Measurements from ENCODE around the gene CMTM7.

The CMTM7 gene

GRCh38 chr3:32404714-32405113, 13.1 kb downstream of the CMTM7 start:
- no CpG with 5 or more reads among the region's 1 CpG for WGBS (ENCODE audit: extremely low coverage, insufficient coverage, insufficient read length)
- DNase-seq, result no peak
- Histone ChIP-seq H3K79me2 (ENCODE audit: control insufficient read depth, insufficient read depth, low read length, poor library complexity) (peaks cover 2% of the 10 kb centered on the region), H3K27me3 (ENCODE audit: insufficient read depth, low read length) (no peaks in the 10 kb centered on the region), H3K4me3 (ENCODE audit: low read depth, low read length) (no peak overlapping the region), H3K36me3 (ENCODE audit: control insufficient read depth in 1 of 2, insufficient read depth in 2 of 2, low read length in 2 of 2) (no peaks in the 10 kb centered on the region), H3K18ac (ENCODE audit: low read length) (no peak overlapping the region), H3K23ac (ENCODE audit: low read length) (no peak overlapping the region), H4K8ac (ENCODE audit: low read depth, low read length) (no peak overlapping the region), H3K79me1 (ENCODE audit: low read length) (peaks cover 10% of the 10 kb centered on the region), H3K27ac (ENCODE audit: low read depth, low read length) (no peak overlapping the region), H2BK12ac (ENCODE audit: low read length) (no peak overlapping the region), H3K9ac (ENCODE audit: low read length) (no peak overlapping the region), H4K12ac (ENCODE audit: low read depth, low read length) (no peak overlapping the region), H3K4ac (ENCODE audit: low read depth, low read length) (no peak overlapping the region), H3K14ac (ENCODE audit: low read length) (no peak overlapping the region), H2BK120ac (ENCODE audit: insufficient read depth, low read length, poor library complexity) (no peak overlapping the region), H3K4me1 (ENCODE audit: control insufficient read depth in 1 of 2, insufficient read depth in 2 of 2, low read length in 2 of 2) (peaks cover 2 to 3% of the 10 kb centered on the region in 2 experiments), H3K4me2 (ENCODE audit: low read length) (no peak overlapping the region), H4K91ac (ENCODE audit: low read depth, low read length) (no peak overlapping the region), H2BK5ac (ENCODE audit: low read depth, low read length, poor library complexity) (no peak overlapping the region), H3K9me3 (ENCODE audit: insufficient read depth, low read depth, low read length) (no peaks in the 10 kb centered on the region), H2AFZ (ENCODE audit: insufficient read depth, low read length, poor library complexity) (no peak overlapping the region), H2AK5ac (ENCODE audit: low read length) (no peak overlapping the region)

- no peak overlapping the region for H3K4ac ChIP-seq (ENCODE audit: low read depth, low read length)
- no peak for DNase-seq
- H3K9me3 ChIP-seq (ENCODE audit: insufficient read depth, low read depth, low read length), result no peaks in the 10 kb centered on the region
- no peak overlapping the region for H2BK5ac ChIP-seq (ENCODE audit: low read depth, low read length, poor library complexity)
- no peak overlapping the region for H3K4me3 ChIP-seq (ENCODE audit: low read depth, low read length)
- no peak overlapping the region for H2BK120ac ChIP-seq (ENCODE audit: insufficient read depth, low read length, poor library complexity)
- H3K9ac ChIP-seq (ENCODE audit: low read length), result no peak overlapping the region
- H3K4me2 ChIP-seq (ENCODE audit: low read length), result no peak overlapping the region
- H4K8ac ChIP-seq (ENCODE audit: low read depth, low read length), result no peak overlapping the region
- WGBS (ENCODE audit: extremely low coverage, insufficient coverage, insufficient read length), result no CpG with 5 or more reads among the region's 2 CpGs
- H4K91ac ChIP-seq (ENCODE audit: low read depth, low read length), result no peak overlapping the region
- H3K27ac ChIP-seq (ENCODE audit: low read depth, low read length), result no peak overlapping the region
- H3K14ac ChIP-seq (ENCODE audit: low read length), result no peak overlapping the region
- no peak overlapping the region for H3K18ac ChIP-seq (ENCODE audit: low read length)
- no peak overlapping the region for H3K23ac ChIP-seq (ENCODE audit: low read length)
- no peak overlapping the region for H2AK5ac ChIP-seq (ENCODE audit: low read length)
- no peaks in the 10 kb centered on the region for H3K27me3 ChIP-seq (ENCODE audit: insufficient read depth, low read length)
- H4K12ac ChIP-seq (ENCODE audit: low read depth, low read length), result no peak overlapping the region
- peaks cover 10% of the 10 kb centered on the region for H3K79me1 ChIP-seq (ENCODE audit: low read length)
- H2AFZ ChIP-seq (ENCODE audit: insufficient read depth, low read length, poor library complexity), result no peak overlapping the region
- no peaks in the 10 kb centered on the region for H3K36me3 ChIP-seq (ENCODE audit: control insufficient read depth in 1 of 2, insufficient read depth in 2 of 2, low read length in 2 of 2)
- peaks cover 2% of the 10 kb centered on the region for H3K79me2 ChIP-seq (ENCODE audit: control insufficient read depth, insufficient read depth, low read length, poor library complexity)
- peaks cover 2 to 3% of the 10 kb centered on the region in 2 experiments for H3K4me1 ChIP-seq (ENCODE audit: control insufficient read depth in 1 of 2, insufficient read depth in 2 of 2, low read length in 2 of 2)
- H2BK12ac ChIP-seq (ENCODE audit: low read length), result no peak overlapping the region
Measured at GRCh38 chr3:32405155-32405554, 13.5 kb downstream of the CMTM7 start.

DNA sequence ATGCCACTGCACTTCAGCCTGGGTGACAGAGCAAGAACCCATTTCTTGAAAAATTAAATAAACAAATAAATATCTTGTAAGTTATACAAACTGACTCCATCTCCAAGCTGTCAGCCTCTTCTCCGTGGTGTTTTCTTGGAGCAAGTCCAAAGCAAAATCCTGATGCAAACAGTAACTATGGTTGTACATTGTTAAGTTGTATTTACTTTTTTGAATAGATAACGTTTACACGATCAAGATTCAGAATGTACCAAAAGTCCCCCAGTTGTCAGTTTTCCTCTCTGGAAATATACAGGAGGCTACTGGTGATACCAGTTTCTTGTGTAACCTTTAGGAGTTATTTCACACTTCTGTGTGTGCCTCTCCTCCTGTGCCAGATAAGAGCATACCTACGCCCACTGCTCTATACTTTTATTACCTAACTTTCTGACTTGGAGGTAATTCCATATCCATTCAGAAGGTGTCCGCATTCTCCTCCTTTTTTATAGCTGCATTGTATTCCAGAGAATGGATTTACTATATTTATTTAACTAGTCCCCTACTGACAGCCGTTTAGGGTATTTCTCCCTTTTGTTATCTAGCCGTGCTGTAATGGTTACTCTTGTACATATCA, 14.2 kb downstream of the CMTM7 start:
- peaks cover 2% of the 10 kb centered on the region for H3K79me2 ChIP-seq (ENCODE audit: control insufficient read depth, insufficient read depth, low read length, poor library complexity)
- no peaks in the 10 kb centered on the region for H3K9me3 ChIP-seq (ENCODE audit: insufficient read depth, low read depth, low read length)
- H3K4ac ChIP-seq (ENCODE audit: low read depth, low read length), result no peak overlapping the region
- no peak overlapping the region for H2BK5ac ChIP-seq (ENCODE audit: low read depth, low read length, poor library complexity)
- no peak overlapping the region for H3K14ac ChIP-seq (ENCODE audit: low read length)
- H2BK12ac ChIP-seq (ENCODE audit: low read length), result no peak overlapping the region
- no peak overlapping the region for H3K23ac ChIP-seq (ENCODE audit: low read length)
- no peak overlapping the region for H3K4me2 ChIP-seq (ENCODE audit: low read length)
- H3K4me3 ChIP-seq (ENCODE audit: low read depth, low read length), result no peak overlapping the region
- no peak overlapping the region for H4K12ac ChIP-seq (ENCODE audit: low read depth, low read length)
- peaks cover 6 to 8% of the 10 kb centered on the region in 2 experiments for H3K4me1 ChIP-seq (ENCODE audit: control insufficient read depth in 1 of 2, insufficient read depth in 2 of 2, low read length in 2 of 2)
- DNase-seq, result peak; percentile 23 to 66
- no CpG with 5 or more reads among the region's 7 CpGs for WGBS (ENCODE audit: extremely low coverage, insufficient coverage, insufficient read length)
- H3K9ac ChIP-seq (ENCODE audit: low read length), result no peak overlapping the region
- no peak overlapping the region for H4K91ac ChIP-seq (ENCODE audit: low read depth, low read length)
- no peak overlapping the region for H3K18ac ChIP-seq (ENCODE audit: low read length)
- H3K27me3 ChIP-seq (ENCODE audit: insufficient read depth, low read length), result no peaks in the 10 kb centered on the region
- no peaks in the 10 kb centered on the region for H3K36me3 ChIP-seq (ENCODE audit: control insufficient read depth in 1 of 2, insufficient read depth in 2 of 2, low read length in 2 of 2)
- no peak overlapping the region for H3K27ac ChIP-seq (ENCODE audit: low read depth, low read length)
- no peak overlapping the region for H2AK5ac ChIP-seq (ENCODE audit: low read length)
- no peak overlapping the region for H2AFZ ChIP-seq (ENCODE audit: insufficient read depth, low read length, poor library complexity)
- no peak overlapping the region for H2BK120ac ChIP-seq (ENCODE audit: insufficient read depth, low read length, poor library complexity)
- no peak overlapping the region for H4K8ac ChIP-seq (ENCODE audit: low read depth, low read length)
- H3K79me1 ChIP-seq (ENCODE audit: low read length), result peaks cover 10% of the 10 kb centered on the region

DNA sequence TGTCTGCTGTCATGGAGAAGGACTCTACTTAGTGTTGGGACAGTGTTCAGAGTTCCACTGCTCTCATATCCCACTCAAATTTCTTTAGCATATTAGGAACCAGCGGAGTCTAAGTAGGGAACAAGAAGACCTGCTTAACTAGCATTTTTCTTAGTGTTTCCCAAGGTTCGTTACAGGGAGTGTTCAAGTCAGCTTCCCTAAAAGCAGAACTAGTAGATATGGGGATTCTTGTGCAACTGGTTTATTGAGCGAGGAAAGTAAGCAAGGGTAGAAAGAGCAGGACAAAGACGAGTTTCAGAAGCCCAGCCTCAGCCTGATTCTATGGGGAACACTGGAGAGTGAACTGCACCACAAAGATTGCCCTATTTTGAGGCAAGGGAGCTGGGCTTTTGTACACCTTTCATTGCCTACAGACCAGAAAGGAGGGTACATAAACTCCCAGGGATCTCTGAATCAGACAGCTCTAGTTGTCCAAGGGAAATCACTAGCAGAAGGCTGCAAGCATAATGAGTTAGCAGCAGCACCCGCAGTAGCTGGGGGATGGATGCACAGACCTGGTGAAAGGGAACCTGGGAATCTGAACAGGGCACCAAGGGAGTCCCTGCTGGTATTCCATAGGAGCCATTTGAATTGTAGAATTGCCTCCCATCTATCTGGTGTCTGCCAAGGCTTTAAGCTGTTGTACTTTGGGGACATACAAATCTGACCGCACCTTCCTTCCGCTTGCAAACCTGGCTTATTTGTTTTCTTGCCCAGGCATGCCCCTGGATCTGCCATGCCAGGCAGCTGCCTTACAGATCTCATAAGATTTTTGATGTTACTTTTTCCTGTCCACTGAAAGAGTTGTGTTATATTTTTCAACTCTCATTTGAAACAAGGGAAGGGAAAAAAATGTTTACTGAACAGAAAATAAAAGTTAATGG, 15.1 kb downstream of the CMTM7 start:
- Histone ChIP-seq H2BK12ac (ENCODE audit: low read length) (no peak overlapping the region), H2AK5ac (ENCODE audit: low read length) (no peak overlapping the region), H2AFZ (ENCODE audit: insufficient read depth, low read length, poor library complexity) (no peak overlapping the region), H3K9me3 (ENCODE audit: insufficient read depth, low read depth, low read length) (no peaks in the 10 kb centered on the region), H3K27ac (ENCODE audit: low read depth, low read length) (no peak overlapping the region), H3K4ac (ENCODE audit: low read depth, low read length) (no peak overlapping the region), H3K79me2 (ENCODE audit: control insufficient read depth, insufficient read depth, low read length, poor library complexity) (no peaks in the 10 kb centered on the region), H4K8ac (ENCODE audit: low read depth, low read length) (no peak overlapping the region), H3K4me2 (ENCODE audit: low read length) (no peak overlapping the region), H3K14ac (ENCODE audit: low read length) (no peak overlapping the region), H4K12ac (ENCODE audit: low read depth, low read length) (no peak overlapping the region), H3K4me3 (ENCODE audit: low read depth, low read length) (no peak overlapping the region), H2BK120ac (ENCODE audit: insufficient read depth, low read length, poor library complexity) (no peak overlapping the region), H3K4me1 (ENCODE audit: control insufficient read depth in 1 of 2, insufficient read depth in 2 of 2, low read length in 2 of 2) (peaks cover 4 to 9% of the 10 kb centered on the region in 2 experiments), H3K36me3 (ENCODE audit: control insufficient read depth in 1 of 2, insufficient read depth in 2 of 2, low read length in 2 of 2) (no peaks in the 10 kb centered on the region), H4K91ac (ENCODE audit: low read depth, low read length) (no peak overlapping the region), H3K79me1 (ENCODE audit: low read length) (peaks cover 4% of the 10 kb centered on the region), H2BK5ac (ENCODE audit: low read depth, low read length, poor library complexity) (no peak overlapping the region), H3K27me3 (ENCODE audit: insufficient read depth, low read length) (no peaks in the 10 kb centered on the region), H3K23ac (ENCODE audit: low read length) (no peak overlapping the region), H3K9ac (ENCODE audit: low read length) (no peak overlapping the region), H3K18ac (ENCODE audit: low read length) (no peak overlapping the region)
- peak in 1 of 2 donors; percentile 12 for DNase-seq
- WGBS (ENCODE audit: extremely low coverage, insufficient coverage, insufficient read length), result no CpG with 5 or more reads among the region's 7 CpGs

Data from trophoblast cell (in vitro differentiated cells and primary cell).